Measurements from ENCODE around the gene OR2T8.
"Not testable (repeated sequence)": the region's sequence is repeated elsewhere in the genome, so short reads cannot be mapped to it uniquely, and the experiment has no call there.

The OR2T8 gene

DNA sequence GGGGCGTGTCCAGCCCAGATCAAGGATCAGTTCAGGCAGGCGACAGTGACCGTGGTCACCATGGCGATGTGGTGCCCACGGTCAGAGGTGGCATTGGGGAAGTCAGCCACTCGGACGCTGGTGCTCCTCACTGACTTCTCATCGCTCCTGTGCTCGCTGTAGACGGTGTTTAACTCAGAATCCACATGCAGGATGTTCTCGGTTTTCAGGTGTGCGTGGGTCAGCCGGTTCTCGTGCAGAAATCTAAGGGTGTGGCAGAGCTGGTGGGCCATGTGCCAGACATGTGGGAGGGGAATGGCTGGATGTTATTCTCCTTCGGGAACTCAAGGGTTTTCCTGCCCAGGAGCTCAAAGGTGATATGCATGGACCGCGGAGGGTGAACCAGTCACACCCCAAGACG is 16.4 kb downstream of the OR2T8 start:
- H3K4me3 ChIP-seq (ENCODE audit: low read depth, low read length), result no peak overlapping the region
- DNase-seq (ENCODE audit: low read depth), result peak; percentile 7
- TF ChIP-seq MYC (IDR thresholded peaks at IDR 0.05; ENCODE audit: low read depth, low read length) (no peak), POLR2A (IDR thresholded peaks at IDR 0.05; ENCODE audit: extremely low read depth, insufficient read length) (no peak)
- TF ChIP-seq, protein P1, sequence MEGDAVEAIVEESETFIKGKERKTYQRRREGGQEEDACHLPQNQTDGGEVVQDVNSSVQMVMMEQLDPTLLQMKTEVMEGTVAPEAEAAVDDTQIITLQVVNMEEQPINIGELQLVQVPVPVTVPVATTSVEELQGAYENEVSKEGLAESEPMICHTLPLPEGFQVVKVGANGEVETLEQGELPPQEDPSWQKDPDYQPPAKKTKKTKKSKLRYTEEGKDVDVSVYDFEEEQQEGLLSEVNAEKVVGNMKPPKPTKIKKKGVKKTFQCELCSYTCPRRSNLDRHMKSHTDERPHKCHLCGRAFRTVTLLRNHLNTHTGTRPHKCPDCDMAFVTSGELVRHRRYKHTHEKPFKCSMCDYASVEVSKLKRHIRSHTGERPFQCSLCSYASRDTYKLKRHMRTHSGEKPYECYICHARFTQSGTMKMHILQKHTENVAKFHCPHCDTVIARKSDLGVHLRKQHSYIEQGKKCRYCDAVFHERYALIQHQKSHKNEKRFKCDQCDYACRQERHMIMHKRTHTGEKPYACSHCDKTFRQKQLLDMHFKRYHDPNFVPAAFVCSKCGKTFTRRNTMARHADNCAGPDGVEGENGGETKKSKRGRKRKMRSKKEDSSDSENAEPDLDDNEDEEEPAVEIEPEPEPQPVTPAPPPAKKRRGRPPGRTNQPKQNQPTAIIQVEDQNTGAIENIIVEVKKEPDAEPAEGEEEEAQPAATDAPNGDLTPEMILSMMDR (IDR thresholded peaks at IDR 0.05; ENCODE audit: low read depth, low read length), result no peak
- TF ChIP-seq, protein P2, sequence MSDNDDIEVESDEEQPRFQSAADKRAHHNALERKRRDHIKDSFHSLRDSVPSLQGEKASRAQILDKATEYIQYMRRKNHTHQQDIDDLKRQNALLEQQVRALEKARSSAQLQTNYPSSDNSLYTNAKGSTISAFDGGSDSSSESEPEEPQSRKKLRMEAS (IDR thresholded peaks at IDR 0.05; ENCODE audit: low read depth, low read length), result no peak

DNA sequence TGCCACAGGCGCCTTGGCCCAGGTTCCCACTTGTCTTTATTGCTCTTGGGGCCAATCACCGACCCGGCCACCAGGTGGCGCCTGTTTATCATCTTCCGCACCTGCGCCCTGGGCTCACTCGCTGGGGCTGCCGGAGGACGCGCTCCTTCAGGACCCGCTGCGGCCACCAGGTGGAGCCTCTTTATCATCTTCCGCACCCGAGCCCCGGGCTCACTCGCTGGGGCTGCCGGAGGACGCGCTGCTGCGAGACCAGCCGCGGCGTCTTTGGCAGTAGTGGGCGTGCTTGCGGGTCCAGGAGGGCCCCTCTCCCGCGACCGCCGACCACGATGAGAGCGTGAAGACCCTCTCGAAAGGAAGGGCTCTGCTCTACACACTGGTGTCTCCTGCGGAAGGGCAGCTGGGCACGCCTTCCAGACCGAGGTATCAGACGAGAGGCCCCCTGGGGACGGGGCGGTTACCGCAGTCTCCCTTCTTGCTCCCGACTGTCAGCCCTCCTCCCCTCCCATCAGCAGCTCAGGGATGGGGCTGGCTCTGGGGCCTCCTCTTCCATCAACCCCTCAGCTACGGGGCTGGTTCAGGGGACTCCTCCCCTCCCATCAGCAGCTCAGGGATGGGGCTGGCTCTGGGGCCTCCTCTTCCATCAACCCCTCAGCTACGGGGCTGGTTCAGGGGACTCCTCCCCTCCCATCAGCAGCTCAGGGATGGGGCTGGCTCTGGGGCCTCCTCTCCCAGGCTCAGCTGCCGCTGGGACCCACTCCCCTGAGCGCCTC is 17.1 kb downstream of the OR2T8 start:
- TF ChIP-seq, protein P1 (IDR thresholded peaks at IDR 0.05; ENCODE audit: low read depth, low read length), result peak; percentile 80
- H3K4me3 ChIP-seq (ENCODE audit: low read depth, low read length), result not testable (repeated sequence)
- peak; percentile 83 for DNase-seq (ENCODE audit: low read depth)

GRCh38 chr1:247942624-247943023 is 22.6 kb downstream of the OR2T8 start:
- no peak for DNase-seq (ENCODE audit: low read depth)
- TF ChIP-seq, protein P2 (IDR thresholded peaks at IDR 0.05; ENCODE audit: low read depth, low read length), result no peak
- TF ChIP-seq MYC (IDR thresholded peaks at IDR 0.05; ENCODE audit: low read depth, low read length) (no peak), POLR2A (IDR thresholded peaks at IDR 0.05; ENCODE audit: extremely low read depth, insufficient read length) (no peak)
- TF ChIP-seq, protein P1 (IDR thresholded peaks at IDR 0.05; ENCODE audit: low read depth, low read length), result no peak
- no peak overlapping the region for H3K4me3 ChIP-seq (ENCODE audit: low read depth, low read length)

- DNase-seq (ENCODE audit: low read depth), result no peak
- H3K4me3 ChIP-seq (ENCODE audit: low read depth, low read length), result no peak within 1 kb of the TSS
- no peak for TF ChIP-seq MYC (IDR thresholded peaks at IDR 0.05; ENCODE audit: low read depth, low read length)
- TF ChIP-seq, protein P1 (IDR thresholded peaks at IDR 0.05; ENCODE audit: low read depth, low read length), result no peak
- no peak for TF ChIP-seq POLR2A (IDR thresholded peaks at IDR 0.05; ENCODE audit: extremely low read depth, insufficient read length)
- TF ChIP-seq, protein P2 (IDR thresholded peaks at IDR 0.05; ENCODE audit: low read depth, low read length), result no peak
These were observed 28.5 kb downstream of the OR2T8 start, which contains the start of gene OR2L8 for GRCh38 chr1:247948558-247948957. Gene OR2L8 (plus strand): TSS chr1:247948858. CDS start chr1:247948858, 0 bp downstream.

DNA sequence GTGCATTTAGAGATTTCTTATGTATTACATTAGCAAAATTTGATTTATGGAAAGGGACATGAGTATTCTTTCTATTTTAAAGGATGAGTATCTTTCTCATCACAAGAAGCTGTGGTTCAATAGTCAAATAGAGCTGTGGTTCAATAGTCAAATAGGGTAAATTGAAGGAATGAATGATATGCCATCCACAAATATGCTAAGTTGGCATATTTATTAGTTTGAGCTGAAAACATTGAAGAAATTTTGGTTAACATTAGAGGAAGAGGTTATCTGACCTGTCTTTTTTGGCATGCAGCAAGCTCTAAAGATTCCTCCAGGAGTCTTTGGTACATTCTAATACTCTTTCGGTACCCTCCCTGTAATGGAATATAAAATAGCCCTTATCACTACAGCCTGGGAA is 33.4 kb downstream of the OR2T8 start:
- DNase-seq (ENCODE audit: low read depth), result no peak
- no peak overlapping the region for H3K4me3 ChIP-seq (ENCODE audit: low read depth, low read length)
- TF ChIP-seq POLR2A (IDR thresholded peaks at IDR 0.05; ENCODE audit: extremely low read depth, insufficient read length) (no peak), MYC (IDR thresholded peaks at IDR 0.05; ENCODE audit: low read depth, low read length) (no peak)
- TF ChIP-seq, protein P1 (IDR thresholded peaks at IDR 0.05; ENCODE audit: low read depth, low read length), result no peak
- TF ChIP-seq, protein P2 (IDR thresholded peaks at IDR 0.05; ENCODE audit: low read depth, low read length), result no peak

All from NB4 (cell line).